ENCODE results near the gene THRAP3.

The THRAP3 gene

DNA sequence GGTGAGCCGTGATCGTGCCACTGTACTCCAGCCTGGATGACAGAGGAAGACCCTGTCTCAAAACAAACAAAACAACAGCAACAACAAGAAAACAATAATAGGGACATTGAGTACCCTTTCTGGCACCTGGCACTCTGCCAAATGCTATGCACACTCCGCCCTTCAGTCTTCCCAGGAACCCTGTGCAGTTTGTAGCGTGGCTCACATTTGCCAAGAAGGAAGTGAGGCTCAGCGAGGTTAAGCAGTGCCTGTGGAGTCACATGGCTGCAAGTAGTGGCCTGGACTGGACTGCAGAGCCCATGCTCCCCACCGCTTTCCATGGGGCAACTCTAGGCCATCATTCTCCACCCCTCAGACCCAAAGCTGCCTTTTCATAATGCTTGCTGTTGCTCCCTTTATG is 104.5 kb downstream of the THRAP3 start:
- no peak for DNase-seq (ENCODE audit: low read depth, low spot score)

DNA sequence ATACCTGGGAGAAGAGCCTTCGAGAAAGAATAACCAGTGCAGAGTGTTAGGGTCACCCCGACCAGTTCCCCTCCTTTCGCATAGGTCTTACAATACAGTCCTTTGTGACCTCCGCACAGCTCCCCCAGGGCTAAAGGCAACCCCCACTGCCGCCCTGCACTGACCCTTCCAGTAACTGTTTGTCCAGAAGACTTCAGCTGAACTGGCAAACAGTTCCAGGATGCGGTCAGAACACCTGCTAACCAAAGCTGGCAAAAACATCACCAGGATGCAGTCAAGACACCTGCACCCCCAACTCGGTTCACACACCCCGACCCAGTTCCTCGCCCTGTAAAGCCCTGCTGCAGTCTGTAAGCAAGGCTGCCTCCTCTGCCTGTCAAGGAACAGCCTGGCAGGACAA is 105.6 kb downstream of the THRAP3 start:
- Histone ChIP-seq H3K4me3 (ENCODE audit: insufficient read length, low read depth) (no peak overlapping the region), H3K27me3 (ENCODE audit: insufficient read depth, insufficient read length) (peaks cover 5% of the 10 kb centered on the region), H3K4me1 (ENCODE audit: insufficient read depth, insufficient read length) (peaks cover 6% of the 10 kb centered on the region), H3K9me3 (ENCODE audit: insufficient read depth, low read length) (no peaks in the 10 kb centered on the region), H3K36me3 (ENCODE audit: insufficient read depth, insufficient read length, low read length) (peaks cover 14% of the 10 kb centered on the region), H3K9ac (ENCODE audit: insufficient read length, low read depth) (no peak overlapping the region)
- no peak for DNase-seq (ENCODE audit: low read depth, low spot score)
- no peak for TF ChIP-seq ZNF274 (IDR thresholded peaks at IDR 0.05; ENCODE audit: low read depth, low read length)
- no peak for TF ChIP-seq SUZ12 (IDR thresholded peaks at IDR 0.05; ENCODE audit: extremely low read depth, insufficient read depth, insufficient read length)
- TF ChIP-seq YY1 (IDR thresholded peaks at IDR 0.05; ENCODE audit: insufficient read depth, insufficient read length) = no peak

More for the DNA sequence above, 104.5 kb downstream of the THRAP3 start:
- H3K4me3 ChIP-seq (ENCODE audit: insufficient read length, low read depth) = no peak overlapping the region
- peaks cover 15% of the 10 kb centered on the region for H3K4me1 ChIP-seq (ENCODE audit: insufficient read depth, insufficient read length)
- peaks cover 14% of the 10 kb centered on the region for H3K36me3 ChIP-seq (ENCODE audit: insufficient read depth, insufficient read length, low read length)
- peaks cover 5% of the 10 kb centered on the region for H3K27me3 ChIP-seq (ENCODE audit: insufficient read depth, insufficient read length)
- no peaks in the 10 kb centered on the region for H3K9me3 ChIP-seq (ENCODE audit: insufficient read depth, low read length)
- no peak overlapping the region for H3K9ac ChIP-seq (ENCODE audit: insufficient read length, low read depth)
- TF ChIP-seq YY1 (IDR thresholded peaks at IDR 0.05; ENCODE audit: insufficient read depth, insufficient read length) (no peak), ZNF274 (IDR thresholded peaks at IDR 0.05; ENCODE audit: low read depth, low read length) (no peak), SUZ12 (IDR thresholded peaks at IDR 0.05; ENCODE audit: extremely low read depth, insufficient read depth, insufficient read length) (no peak)

DNA sequence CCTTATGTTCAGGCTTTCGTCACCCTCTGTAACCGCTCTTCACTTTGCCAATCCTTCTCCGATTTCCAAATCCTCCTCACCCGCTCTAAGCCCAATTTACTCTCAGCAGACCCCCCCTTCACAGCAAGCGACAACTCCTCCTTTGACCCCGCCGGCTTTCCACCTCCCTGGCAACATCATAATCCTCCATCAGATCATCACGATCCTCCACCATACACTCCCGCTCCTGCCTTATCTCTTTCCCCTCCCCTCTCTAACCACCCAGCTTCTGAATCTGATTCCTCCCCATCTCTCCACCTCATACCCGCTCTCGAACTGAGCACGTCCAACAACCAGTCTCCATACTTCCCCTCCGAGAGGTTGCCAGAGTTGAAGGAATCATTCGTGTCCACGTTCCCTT is 106.7 kb downstream of the THRAP3 start:
- Histone ChIP-seq H3K4me3 (ENCODE audit: insufficient read length, low read depth) (no peak overlapping the region), H3K4me1 (ENCODE audit: insufficient read depth, insufficient read length) (peaks cover 4% of the 10 kb centered on the region), H3K9me3 (ENCODE audit: insufficient read depth, low read length) (no peaks in the 10 kb centered on the region), H3K36me3 (ENCODE audit: insufficient read depth, insufficient read length, low read length) (peaks cover 14% of the 10 kb centered on the region), H3K27me3 (ENCODE audit: insufficient read depth, insufficient read length) (peaks cover 5% of the 10 kb centered on the region), H3K9ac (ENCODE audit: insufficient read length, low read depth) (no peak overlapping the region)
- no peak for DNase-seq (ENCODE audit: low read depth, low spot score)
- TF ChIP-seq ZNF274 (IDR thresholded peaks at IDR 0.05; ENCODE audit: low read depth, low read length) (no peak), YY1 (IDR thresholded peaks at IDR 0.05; ENCODE audit: insufficient read depth, insufficient read length) (no peak), SUZ12 (IDR thresholded peaks at IDR 0.05; ENCODE audit: extremely low read depth, insufficient read depth, insufficient read length) (no peak)

- Histone ChIP-seq H3K4me3 (ENCODE audit: insufficient read length, low read depth) (no peak overlapping the region), H3K9ac (ENCODE audit: insufficient read length, low read depth) (no peak overlapping the region), H3K9me3 (ENCODE audit: insufficient read depth, low read length) (no peaks in the 10 kb centered on the region), H3K4me1 (ENCODE audit: insufficient read depth, insufficient read length) (peaks cover 9% of the 10 kb centered on the region), H3K27me3 (ENCODE audit: insufficient read depth, insufficient read length) (no peaks in the 10 kb centered on the region), H3K36me3 (ENCODE audit: insufficient read depth, insufficient read length, low read length) (peaks cover 38% of the 10 kb centered on the region)
- TF ChIP-seq ZNF274 (IDR thresholded peaks at IDR 0.05; ENCODE audit: low read depth, low read length) (no peak), YY1 (IDR thresholded peaks at IDR 0.05; ENCODE audit: insufficient read depth, insufficient read length) (no peak), SUZ12 (IDR thresholded peaks at IDR 0.05; ENCODE audit: extremely low read depth, insufficient read depth, insufficient read length) (no peak)
- no peak for DNase-seq (ENCODE audit: low read depth, low spot score)
Measured at GRCh38 chr1:36337830-36338229, 113.6 kb downstream of the THRAP3 start.

- no peak for DNase-seq (ENCODE audit: low read depth, low spot score)
- H3K4me3 ChIP-seq (ENCODE audit: insufficient read length, low read depth) = no peak overlapping the region
- H3K9me3 ChIP-seq (ENCODE audit: insufficient read depth, low read length) = no peaks in the 10 kb centered on the region
- H3K4me1 ChIP-seq (ENCODE audit: insufficient read depth, insufficient read length) = peaks cover 14% of the 10 kb centered on the region
- H3K27me3 ChIP-seq (ENCODE audit: insufficient read depth, insufficient read length) = no peaks in the 10 kb centered on the region
- peaks cover 52% of the 10 kb centered on the region for H3K36me3 ChIP-seq (ENCODE audit: insufficient read depth, insufficient read length, low read length)
- no peak for TF ChIP-seq YY1 (IDR thresholded peaks at IDR 0.05; ENCODE audit: insufficient read depth, insufficient read length)
- TF ChIP-seq SUZ12 (IDR thresholded peaks at IDR 0.05; ENCODE audit: extremely low read depth, insufficient read depth, insufficient read length) = no peak
- TF ChIP-seq ZNF274 (IDR thresholded peaks at IDR 0.05; ENCODE audit: low read depth, low read length) = no peak
- no peak overlapping the region for H3K9ac ChIP-seq (ENCODE audit: insufficient read length, low read depth)
Measured at GRCh38 chr1:36339215-36339614, 115.0 kb downstream of the THRAP3 start.

GRCh38 chr1:36339615-36340014 is 115.4 kb downstream of the THRAP3 start:
- H3K4me1 ChIP-seq (ENCODE audit: insufficient read depth, insufficient read length) = peaks cover 14% of the 10 kb centered on the region
- no peak overlapping the region for H3K9ac ChIP-seq (ENCODE audit: insufficient read length, low read depth)
- H3K36me3 ChIP-seq (ENCODE audit: insufficient read depth, insufficient read length, low read length) = peaks cover 56% of the 10 kb centered on the region
- H3K4me3 ChIP-seq (ENCODE audit: insufficient read length, low read depth) = no peak overlapping the region
- no peaks in the 10 kb centered on the region for H3K27me3 ChIP-seq (ENCODE audit: insufficient read depth, insufficient read length)
- H3K9me3 ChIP-seq (ENCODE audit: insufficient read depth, low read length) = no peaks in the 10 kb centered on the region
- DNase-seq (ENCODE audit: low read depth, low spot score) = no peak
- TF ChIP-seq YY1 (IDR thresholded peaks at IDR 0.05; ENCODE audit: insufficient read depth, insufficient read length) (no peak), SUZ12 (IDR thresholded peaks at IDR 0.05; ENCODE audit: extremely low read depth, insufficient read depth, insufficient read length) (no peak)

- H3K27me3 ChIP-seq (ENCODE audit: insufficient read depth, insufficient read length) = no peaks in the 10 kb centered on the region
- peak overlapping the region; percentile 3 for H3K9ac ChIP-seq (ENCODE audit: insufficient read length, low read depth)
- no peak overlapping the region for H3K4me3 ChIP-seq (ENCODE audit: insufficient read length, low read depth)
- no peaks in the 10 kb centered on the region for H3K9me3 ChIP-seq (ENCODE audit: insufficient read depth, low read length)
- peaks cover 14% of the 10 kb centered on the region for H3K4me1 ChIP-seq (ENCODE audit: insufficient read depth, insufficient read length)
- no peak for DNase-seq (ENCODE audit: low read depth, low spot score)
- peaks cover 75% of the 10 kb centered on the region for H3K36me3 ChIP-seq (ENCODE audit: insufficient read depth, insufficient read length, low read length)
- TF ChIP-seq ZNF274 (IDR thresholded peaks at IDR 0.05; ENCODE audit: low read depth, low read length) = no peak
- no peak for TF ChIP-seq YY1 (IDR thresholded peaks at IDR 0.05; ENCODE audit: insufficient read depth, insufficient read length)
- TF ChIP-seq SUZ12 (IDR thresholded peaks at IDR 0.05; ENCODE audit: extremely low read depth, insufficient read depth, insufficient read length) = no peak
Measured at GRCh38 chr1:36341626-36342320, 117.5 kb downstream of the THRAP3 start.
